ENCODE data around the gene IL10RB.

- TF ChIP-seq, protein P1, sequence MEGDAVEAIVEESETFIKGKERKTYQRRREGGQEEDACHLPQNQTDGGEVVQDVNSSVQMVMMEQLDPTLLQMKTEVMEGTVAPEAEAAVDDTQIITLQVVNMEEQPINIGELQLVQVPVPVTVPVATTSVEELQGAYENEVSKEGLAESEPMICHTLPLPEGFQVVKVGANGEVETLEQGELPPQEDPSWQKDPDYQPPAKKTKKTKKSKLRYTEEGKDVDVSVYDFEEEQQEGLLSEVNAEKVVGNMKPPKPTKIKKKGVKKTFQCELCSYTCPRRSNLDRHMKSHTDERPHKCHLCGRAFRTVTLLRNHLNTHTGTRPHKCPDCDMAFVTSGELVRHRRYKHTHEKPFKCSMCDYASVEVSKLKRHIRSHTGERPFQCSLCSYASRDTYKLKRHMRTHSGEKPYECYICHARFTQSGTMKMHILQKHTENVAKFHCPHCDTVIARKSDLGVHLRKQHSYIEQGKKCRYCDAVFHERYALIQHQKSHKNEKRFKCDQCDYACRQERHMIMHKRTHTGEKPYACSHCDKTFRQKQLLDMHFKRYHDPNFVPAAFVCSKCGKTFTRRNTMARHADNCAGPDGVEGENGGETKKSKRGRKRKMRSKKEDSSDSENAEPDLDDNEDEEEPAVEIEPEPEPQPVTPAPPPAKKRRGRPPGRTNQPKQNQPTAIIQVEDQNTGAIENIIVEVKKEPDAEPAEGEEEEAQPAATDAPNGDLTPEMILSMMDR (IDR thresholded peaks at IDR 0.05) = no peak
- TF ChIP-seq POLR2A (IDR thresholded peaks at IDR 0.05) = no peak
These were observed 27.5 kb upstream of the IL10RB start for GRCh38 chr21:33238565-33239255.
